ENCODE measurements around the gene RALGDS. TPM values are rescaled to one million over a fixed set of nuclear protein-coding genes. Genes with fewer than 3 reads are reported as not detected.

The RALGDS gene
- total and polyA plus RNA-seq, 8 donors, result 43.5 to 58.9 (median 50.4) TPM

GRCh38 chr9:133109931-133110650, 10.9 kb downstream of the RALGDS start:
- intact Hi-C loops (cut with DNase I), result no loop called here
- H3K27me3 ChIP-seq, result no peaks in the 10 kb centered on the region
- no peaks in the 10 kb centered on the region for H3K9me3 ChIP-seq
- H3K36me3 ChIP-seq, result peaks cover 0 to 67% of the 10 kb centered on the region in 2 donors
- no peak for TF ChIP-seq CTCF (IDR thresholded peaks at IDR 0.05)
- no peak overlapping the region for H3K4me3 ChIP-seq
- no peak for ATAC-seq
- DNase-seq, result peak in 2 of 4 donors; percentile 23 to 42
- H3K27ac ChIP-seq, result no peak overlapping the region
- H3K4me1 ChIP-seq, result peaks cover 21 to 40% of the 10 kb centered on the region in 2 donors

GRCh38 chr9:133108794-133109641, 12.0 kb downstream of the RALGDS start:
- DNase-seq (peak in 2 of 4 donors; percentile 26 to 64), ATAC-seq (no peak)
- Histone ChIP-seq H3K4me1 (peaks cover 11 to 29% of the 10 kb centered on the region in 2 donors), H3K27ac (no peak overlapping the region), H3K4me3 (no peak overlapping the region), H3K9me3 (no peaks in the 10 kb centered on the region), H3K36me3 (peaks cover 0 to 78% of the 10 kb centered on the region in 2 donors), H3K27me3 (no peaks in the 10 kb centered on the region)
- TF ChIP-seq CTCF (IDR thresholded peaks at IDR 0.05), result no peak
- intact Hi-C loops (cut with DNase I), result no loop called here

- no peak for ATAC-seq
These were observed 12.9 kb downstream of the RALGDS start for GRCh38 chr9:133107961-133108793.

GRCh38 chr9:133107245-133107722, 13.8 kb downstream of the RALGDS start:
- intact Hi-C loops (cut with DNase I), result no loop called here
- Histone ChIP-seq H3K4me3 (no peak overlapping the region), H3K27ac (no peak overlapping the region), H3K9me3 (no peaks in the 10 kb centered on the region), H3K36me3 (peaks cover 0 to 95% of the 10 kb centered on the region in 2 donors), H3K27me3 (no peaks in the 10 kb centered on the region), H3K4me1 (peaks cover 0 to 20% of the 10 kb centered on the region in 2 donors)
- DNase-seq (peak in 1 of 4 donors; percentile 49), ATAC-seq (no peak)
- no peak for TF ChIP-seq CTCF (IDR thresholded peaks at IDR 0.05)

More at GRCh38 chr9:133107961-133108793, 12.9 kb downstream of the RALGDS start:
- Histone ChIP-seq H3K27me3 (no peaks in the 10 kb centered on the region), H3K27ac (no peak overlapping the region), H3K9me3 (no peaks in the 10 kb centered on the region), H3K4me3 (no peak overlapping the region), H3K4me1 (peaks cover 2 to 28% of the 10 kb centered on the region in 2 donors), H3K36me3 (peaks cover 0 to 87% of the 10 kb centered on the region in 2 donors)
- TF ChIP-seq CTCF (IDR thresholded peaks at IDR 0.05), result no peak
- intact Hi-C loops (cut with DNase I), result no loop called here
- peak in 2 of 4 donors; percentile 18 to 71 for DNase-seq
